Retina (tissue), 1 donor: ENCODE results near the gene SEMA6C.

ENCODE experiments used
- DNase-seq: peaks from one replicate; pipeline ENCODE4 v3.0.0-alpha.2; 2016

The SEMA6C gene

GRCh38 chr1:151158751-151159251, 12.4 kb upstream of the SEMA6C start:
- no peak for DNase-seq

- no peak for DNase-seq
Measured at GRCh38 chr1:151158326-151158725, 11.9 kb upstream of the SEMA6C start.

- no peak for DNase-seq
Measured at GRCh38 chr1:151157067-151157531, 10.7 kb upstream of the SEMA6C start.

- no peak for DNase-seq
Measured at GRCh38 chr1:151156515-151156819, 10.0 kb upstream of the SEMA6C start, which contains the start of gene TNFAIP8L2. Gene TNFAIP8L2 (plus strand): TSS chr1:151156649. CDS start chr1:151158698, 2,049 bp downstream.

GRCh38 chr1:151147665-151148064, 1.2 kb upstream of the SEMA6C start:
- DNase-seq: no peak

- DNase-seq: no peak
Measured at GRCh38 chr1:151147132-151147503, 687 bp upstream of the SEMA6C start.

GRCh38 chr1:151146072-151146411, 389 bp downstream of the SEMA6C start:
- no peak for DNase-seq

GRCh38 chr1:151145304-151146071, 943 bp downstream of the SEMA6C start:
- peak; percentile 76 for DNase-seq

- DNase-seq: peak; percentile 46
Measured at GRCh38 chr1:151144474-151145303, 1.7 kb downstream of the SEMA6C start.

GRCh38 chr1:151143986-151144385, 2.4 kb downstream of the SEMA6C start:
- no peak for DNase-seq

GRCh38 chr1:151143057-151143435, 3.4 kb downstream of the SEMA6C start:
- no peak for DNase-seq

GRCh38 chr1:151142411-151143056, 3.9 kb downstream of the SEMA6C start:
- DNase-seq: no peak

- DNase-seq: no peak
Measured at GRCh38 chr1:151137789-151138188, 8.6 kb downstream of the SEMA6C start.

- no peak for DNase-seq
Measured at GRCh38 chr1:151135433-151136385, 10.7 kb downstream of the SEMA6C start.

GRCh38 chr1:151134991-151135390, 11.4 kb downstream of the SEMA6C start:
- DNase-seq: no peak

- no peak for DNase-seq
Measured at GRCh38 chr1:151134396-151134795, 12.0 kb downstream of the SEMA6C start.

GRCh38 chr1:151133018-151133806, 13.2 kb downstream of the SEMA6C start:
- no peak for DNase-seq

GRCh38 chr1:151132335-151133017, 14.0 kb downstream of the SEMA6C start:
- DNase-seq: no peak

GRCh38 chr1:151131701-151132334, 14.6 kb downstream of the SEMA6C start:
- peak; percentile 85 for DNase-seq

GRCh38 chr1:151130987-151131586, 15.3 kb downstream of the SEMA6C start:
- DNase-seq: peak; percentile 90
